ENCODE measurements around the gene EFNA5. TPM values are rescaled to one million over a fixed set of nuclear protein-coding genes. Genes with fewer than 3 reads are reported as not detected.
"Not testable (repeated sequence)": the region's sequence is repeated elsewhere in the genome, so short reads cannot be mapped to it uniquely, and the experiment has no call there.

EFNA5 gene
- polyA plus RNA-seq, 3 donors = 24.7 to 26.4 (median 24.7) TPM

GRCh38 chr5:107373549-107374263 lies 297.0 kb downstream of the EFNA5 start:
- DNase-seq = no peak

GRCh38 chr5:107372723-107373450 lies 297.9 kb downstream of the EFNA5 start:
- DNase-seq = no peak

- no peak for DNase-seq
Measured at GRCh38 chr5:107370396-107370968, 300.3 kb downstream of the EFNA5 start.

GRCh38 chr5:107369622-107370021 lies 301.1 kb downstream of the EFNA5 start:
- DNase-seq = no peak

GRCh38 chr5:107368615-107369014 lies 302.1 kb downstream of the EFNA5 start:
- DNase-seq = no peak

- no peak for DNase-seq
Measured at GRCh38 chr5:107367939-107368338, 302.8 kb downstream of the EFNA5 start.

GRCh38 chr5:107367480-107367879 lies 303.3 kb downstream of the EFNA5 start:
- no peak for DNase-seq

GRCh38 chr5:107365320-107366109 lies 305.2 kb downstream of the EFNA5 start:
- DNase-seq = no peak

- no peak for DNase-seq
Measured at GRCh38 chr5:107364443-107365319, 306.1 kb downstream of the EFNA5 start.

- DNase-seq = no peak
Measured at GRCh38 chr5:107363768-107364167, 307.0 kb downstream of the EFNA5 start.

GRCh38 chr5:107361945-107362344 lies 308.8 kb downstream of the EFNA5 start:
- DNase-seq = no peak

- no peak for DNase-seq
Measured at GRCh38 chr5:107359916-107360234, 310.9 kb downstream of the EFNA5 start.

GRCh38 chr5:107359033-107359915 lies 311.5 kb downstream of the EFNA5 start:
- DNase-seq = no peak

- no peak for DNase-seq
Measured at GRCh38 chr5:107356891-107357290, 313.8 kb downstream of the EFNA5 start.

GRCh38 chr5:107352576-107352975 lies 318.2 kb downstream of the EFNA5 start:
- no peak for DNase-seq

- not testable (repeated sequence) for DNase-seq
Measured at GRCh38 chr5:107346580-107346979, 324.2 kb downstream of the EFNA5 start.

GRCh38 chr5:107342371-107342770 lies 328.4 kb downstream of the EFNA5 start:
- no peak for DNase-seq

GRCh38 chr5:107341376-107342084 lies 329.2 kb downstream of the EFNA5 start:
- no peak for DNase-seq

- no peak for DNase-seq
Measured at GRCh38 chr5:107340631-107341030, 330.1 kb downstream of the EFNA5 start.

- DNase-seq = no peak
Measured at GRCh38 chr5:107338335-107338734, 332.4 kb downstream of the EFNA5 start.

All from renal pelvis (tissue), 4 donors.